Purkinje cell (primary cell): ENCODE measurements around the gene PHF2. TPM values are rescaled to one million over a fixed set of nuclear protein-coding genes. Genes with fewer than 3 reads are reported as not detected.

Source experiments
- polyA plus RNA-seq: library from polyadenylated mRNA; unstranded; fragments of >200 nt; fragmentation: Nextera tagmentation; gene quantifications from 2 replicates; pipeline ENCODE4 v1.2.1, GENCODE V29; 2014

Gene PHF2
- 1.1 and 1.7 TPM in 2 replicates for polyA plus RNA-seq

GRCh38 chr9:93576258-93577077 lies at the start of gene PHF2:
TSS of gene PHF2 (plus strand) at chr9:93576584. CDS start at chr9:93576774, 190 bp downstream.

Other genes starting within 250 kb of the PHF2 start
- gene FAM120A, start 124.9 kb upstream of the PHF2 start, polyA plus RNA-seq: 13.7 and 14.2 TPM in 2 replicates
- 15.7 and 18.3 TPM in 2 replicates for gene FAM120AOS, start 123.0 kb upstream of the PHF2 start, polyA plus RNA-seq